Loucy (cell line): ENCODE data around the gene NRSN1.

Experiments used
- EZH2phosphoT487 ChIP-seq: fragments of 200-600 bp; IDR thresholded peaks from 2 replicates; pipeline ENCODE4 v1.6.1; 2018; ENCODE audit warnings: antibody characterized with exemption, mild to moderate bottlenecking, moderate library complexity, borderline replicate concordance
- TF ChIP-seq, protein P1 (sequence below): fragments of 200-600 bp; sonication (generic); conservative IDR thresholded peaks from 2 replicates; pipeline ENCODE4 v1.5.1; 2014; ENCODE audit warnings: mild to moderate bottlenecking, antibody characterized with exemption, low read length

DNA sequence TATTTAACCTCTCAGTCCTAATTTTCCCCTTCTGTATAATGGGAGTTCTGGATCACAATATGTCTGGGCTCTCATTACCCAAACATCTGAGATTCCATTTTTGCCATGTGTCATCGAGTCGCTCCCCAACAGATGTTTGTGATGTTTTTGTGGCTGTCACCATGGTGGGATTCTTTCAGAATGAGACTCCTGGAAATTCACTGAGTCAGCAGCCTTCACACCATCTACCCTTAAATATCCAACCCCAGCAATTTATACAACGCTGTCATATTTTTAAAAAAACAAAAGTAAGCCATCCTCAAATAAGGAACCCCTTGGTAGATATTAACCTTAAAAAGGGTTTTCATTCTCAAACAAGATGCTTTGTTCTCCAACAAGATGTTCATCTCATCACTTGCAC is 20.9 kb downstream of the NRSN1 start:
- TF ChIP-seq, protein P1, sequence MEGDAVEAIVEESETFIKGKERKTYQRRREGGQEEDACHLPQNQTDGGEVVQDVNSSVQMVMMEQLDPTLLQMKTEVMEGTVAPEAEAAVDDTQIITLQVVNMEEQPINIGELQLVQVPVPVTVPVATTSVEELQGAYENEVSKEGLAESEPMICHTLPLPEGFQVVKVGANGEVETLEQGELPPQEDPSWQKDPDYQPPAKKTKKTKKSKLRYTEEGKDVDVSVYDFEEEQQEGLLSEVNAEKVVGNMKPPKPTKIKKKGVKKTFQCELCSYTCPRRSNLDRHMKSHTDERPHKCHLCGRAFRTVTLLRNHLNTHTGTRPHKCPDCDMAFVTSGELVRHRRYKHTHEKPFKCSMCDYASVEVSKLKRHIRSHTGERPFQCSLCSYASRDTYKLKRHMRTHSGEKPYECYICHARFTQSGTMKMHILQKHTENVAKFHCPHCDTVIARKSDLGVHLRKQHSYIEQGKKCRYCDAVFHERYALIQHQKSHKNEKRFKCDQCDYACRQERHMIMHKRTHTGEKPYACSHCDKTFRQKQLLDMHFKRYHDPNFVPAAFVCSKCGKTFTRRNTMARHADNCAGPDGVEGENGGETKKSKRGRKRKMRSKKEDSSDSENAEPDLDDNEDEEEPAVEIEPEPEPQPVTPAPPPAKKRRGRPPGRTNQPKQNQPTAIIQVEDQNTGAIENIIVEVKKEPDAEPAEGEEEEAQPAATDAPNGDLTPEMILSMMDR = no peak
- TF ChIP-seq EZH2phosphoT487 = no peak
